Progenitor cell of endocrine pancreas (in vitro differentiated cells): ENCODE data around the gene TMEM244. TPM values are rescaled to one million over a fixed set of nuclear protein-coding genes. Genes with fewer than 3 reads are reported as not detected.

Source experiments
- DNase-seq: peaks from one replicate; pipeline ENCODE4 v3.0.0; 2021; ENCODE audit warnings: low spot score; ENCODE audit not compliant: unreplicated experiment
- H3K27ac Mint-ChIP-seq: 2 replicates; pipeline ENCODE4 v1.8.0; 2021; ENCODE audit warnings: mild to moderate bottlenecking, moderate library complexity, mixed read lengths
- H3K27me3 Mint-ChIP-seq: 2 replicates; pipeline ENCODE4 v1.8.0; 2021; ENCODE audit warnings: mixed read lengths
- H3K36me3 Mint-ChIP-seq: 2 replicates; pipeline ENCODE4 v1.8.0; 2022; ENCODE audit warnings: mixed read lengths; ENCODE audit not compliant: insufficient read depth
- H3K4me1 Mint-ChIP-seq: 2 replicates; pipeline ENCODE4 v1.8.0; 2021; ENCODE audit warnings: low read depth, mixed read lengths
- H3K4me3 Mint-ChIP-seq: 2 replicates; pipeline ENCODE4 v1.8.0; 2021; ENCODE audit warnings: low read depth, mild to moderate bottlenecking, moderate library complexity, mixed read lengths
- H3K9me3 Mint-ChIP-seq: 2 replicates; pipeline ENCODE4 v1.8.0; 2021; ENCODE audit warnings: low read depth, mixed read lengths
- CTCF ChIP-seq: fragments of 200-600 bp; sonication (generic); IDR thresholded peaks from one replicate; pipeline ENCODE4 v1.5.0; 2021; ENCODE audit warnings: antibody characterized with exemption, mild to moderate bottlenecking; ENCODE audit not compliant: unreplicated experiment
- total RNA-seq: library from RNA; stranded (reverse); gene quantifications from 2 replicates; pipeline ENCODE4 v1.2.1, GENCODE V29; 2021

TMEM244 gene
- total RNA-seq, 1 donor from 2014 or later, result not detected

GRCh38 chr6:129801909-129802308 is 59.2 kb downstream of the TMEM244 start:
- Mint-ChIP-seq H3K27me3 (no peaks in the 10 kb centered on the region), H3K4me3 (no peak overlapping the region), H3K27ac (no peak overlapping the region), H3K36me3 (no peaks in the 10 kb centered on the region), H3K9me3 (peaks cover 5% of the 10 kb centered on the region), H3K4me1 (no peaks in the 10 kb centered on the region)
- no peak for DNase-seq
- no peak for TF ChIP-seq CTCF

- no peak for TF ChIP-seq CTCF
- peaks cover 1% of the 10 kb centered on the region for H3K4me1 Mint-ChIP-seq
- no peaks in the 10 kb centered on the region for H3K36me3 Mint-ChIP-seq
- no peak overlapping the region for H3K27ac Mint-ChIP-seq
- no peaks in the 10 kb centered on the region for H3K9me3 Mint-ChIP-seq
- DNase-seq, result no peak
- H3K4me3 Mint-ChIP-seq, result no peak overlapping the region
- H3K27me3 Mint-ChIP-seq, result peaks cover 5% of the 10 kb centered on the region
These were observed 65.9 kb downstream of the TMEM244 start for GRCh38 chr6:129795261-129795660.

GRCh38 chr6:129793447-129793846 is 67.7 kb downstream of the TMEM244 start:
- Mint-ChIP-seq H3K9me3 (no peaks in the 10 kb centered on the region), H3K27ac (no peak overlapping the region)

GRCh38 chr6:129792049-129792448 is 69.1 kb downstream of the TMEM244 start:
- H3K27me3 Mint-ChIP-seq, result peaks cover 5% of the 10 kb centered on the region
- H3K4me3 Mint-ChIP-seq, result no peak overlapping the region
- no peaks in the 10 kb centered on the region for H3K9me3 Mint-ChIP-seq

More at GRCh38 chr6:129793447-129793846, 67.7 kb downstream of the TMEM244 start:
- TF ChIP-seq CTCF, result no peak
- H3K4me3 Mint-ChIP-seq, result no peak overlapping the region
- peaks cover 5% of the 10 kb centered on the region for H3K27me3 Mint-ChIP-seq
- peaks cover 1% of the 10 kb centered on the region for H3K4me1 Mint-ChIP-seq
- no peak for DNase-seq
- no peaks in the 10 kb centered on the region for H3K36me3 Mint-ChIP-seq

GRCh38 chr6:129790785-129791184 is 70.3 kb downstream of the TMEM244 start:
- no peak overlapping the region for H3K27ac Mint-ChIP-seq
- no peak for DNase-seq

More at GRCh38 chr6:129792049-129792448, 69.1 kb downstream of the TMEM244 start:
- H3K4me1 Mint-ChIP-seq, result peaks cover 1% of the 10 kb centered on the region
- H3K36me3 Mint-ChIP-seq, result no peaks in the 10 kb centered on the region
- no peak for DNase-seq
- no peak for TF ChIP-seq CTCF
- H3K27ac Mint-ChIP-seq, result no peak overlapping the region

More at GRCh38 chr6:129790785-129791184, 70.3 kb downstream of the TMEM244 start:
- H3K4me3 Mint-ChIP-seq, result no peak overlapping the region
- no peaks in the 10 kb centered on the region for H3K9me3 Mint-ChIP-seq
- TF ChIP-seq CTCF, result no peak
- peaks cover 1% of the 10 kb centered on the region for H3K4me1 Mint-ChIP-seq
- peaks cover 5% of the 10 kb centered on the region for H3K27me3 Mint-ChIP-seq
- no peaks in the 10 kb centered on the region for H3K36me3 Mint-ChIP-seq
